Neural cell (in vitro differentiated cells): ENCODE data around the gene MGAT4B. TPM values are rescaled to one million over a fixed set of nuclear protein-coding genes. Genes with fewer than 3 reads are reported as not detected.

Experiments used
- H2AFZ ChIP-seq: fragments of 200-600, 300-800 bp; sonication (generic), shearing (Covaris generic); 2 replicates; pipeline ENCODE4 v1.6.0; 2014; ENCODE audit warnings: low read depth, mild to moderate bottlenecking, antibody characterized with exemption, low read length, moderate library complexity
- H3F3A ChIP-seq: fragments of 200-600 bp; shearing (Covaris generic); 2 replicates; pipeline ENCODE4 v1.6.1; 2016; ENCODE audit warnings: mild to moderate bottlenecking, moderate library complexity, mixed read lengths, antibody characterized with exemption, low read length; ENCODE audit not compliant: insufficient read depth, poor library complexity, severe bottlenecking
- H3K27ac ChIP-seq: fragments of 200-600, 300-800 bp; sonication (generic), shearing (Covaris generic); 2 replicates; pipeline ENCODE4 v1.5.1; 2014; ENCODE audit warnings: mild to moderate bottlenecking, low read length, moderate library complexity
- H3K27me3 ChIP-seq: fragments of 300-800, 200-600 bp; sonication (generic), shearing (Covaris generic); 2 replicates; pipeline ENCODE4 v1.6.0; 2014; ENCODE audit warnings: mild to moderate bottlenecking, low read depth, low read length, moderate library complexity; ENCODE audit not compliant: insufficient read depth
- H3K36me3 ChIP-seq: fragments of 300-800, 200-600 bp; sonication (generic), shearing (Covaris generic); 2 replicates; pipeline ENCODE4 v1.5.1; 2014; ENCODE audit warnings: mild to moderate bottlenecking, antibody characterized with exemption, low read length, moderate library complexity; ENCODE audit not compliant: insufficient read depth
- H3K4me2 ChIP-seq: fragments of 300-800, 200-600 bp; sonication (generic), shearing (Covaris generic); 2 replicates; pipeline ENCODE4 v1.6.0; 2014; ENCODE audit warnings: mild to moderate bottlenecking, low read length
- H3K4me3 ChIP-seq: fragments of 300-800, 200-600 bp; sonication (generic), shearing (Covaris generic); 2 replicates; pipeline ENCODE4 v1.5.1; 2014; ENCODE audit warnings: mild to moderate bottlenecking, low read length, moderate library complexity
- H3K79me2 ChIP-seq: fragments of 200-600 bp; shearing (Covaris generic); replicated peaks from 2 replicates; pipeline ENCODE4 v1.6.0; 2014; ENCODE audit warnings: mild to moderate bottlenecking, low read length, moderate library complexity; ENCODE audit not compliant: insufficient read depth
- H3K9ac ChIP-seq: fragments of 300-800, 200-600 bp; sonication (generic), shearing (Covaris generic); 2 replicates; pipeline ENCODE4 v1.6.1; 2016; ENCODE audit warnings: mild to moderate bottlenecking, low read length, mixed read lengths
- H3K9me2 ChIP-seq: fragments of 200-600 bp; shearing (Covaris generic); 2 replicates; pipeline ENCODE4 v1.6.1; 2016; ENCODE audit warnings: mild to moderate bottlenecking, low read length, mixed read lengths; ENCODE audit not compliant: insufficient read depth
- H3K9me3 ChIP-seq: fragments of 200-600, 300-800 bp; sonication (generic), shearing (Covaris generic); 2 replicates; pipeline ENCODE4 v1.6.1; 2016; ENCODE audit warnings: mild to moderate bottlenecking, mixed run types, low read length, moderate library complexity, mixed read lengths
- H4K20me1 ChIP-seq: fragments of 200-600 bp; shearing (Covaris generic); 2 replicates; pipeline ENCODE4 v1.6.1; 2016; ENCODE audit warnings: mild to moderate bottlenecking, mixed run types; ENCODE audit not compliant: insufficient read depth
- EP300 ChIP-seq: fragments of 450-650 bp; conservative IDR thresholded peaks from 2 replicates; pipeline ENCODE4 v1.6.1; 2014; ENCODE audit warnings: antibody characterized with exemption, mild to moderate bottlenecking, moderate library complexity; ENCODE audit not compliant: poor library complexity, severe bottlenecking
- EZH2 ChIP-seq: fragments of 200-600, 300-800 bp; shearing (Covaris generic), sonication (generic); IDR thresholded peaks from 2 replicates; pipeline ENCODE4 v1.6.1; 2014; ENCODE audit warnings: antibody characterized with exemption, low read length, borderline replicate concordance, mild to moderate bottlenecking; ENCODE audit not compliant: insufficient read depth, poor library complexity, severe bottlenecking
- MXI1 ChIP-seq: fragments of 450-650 bp; conservative IDR thresholded peaks from 2 replicates; pipeline ENCODE4 v1.6.1; 2014; ENCODE audit warnings: antibody characterized with exemption, mild to moderate bottlenecking; ENCODE audit not compliant: poor library complexity, severe bottlenecking
- POLR2AphosphoS5 ChIP-seq: IDR thresholded peaks from 2 replicates; pipeline ENCODE4 v1.6.1; 2012
- RAD21 ChIP-seq: fragments of 450-650 bp; conservative IDR thresholded peaks from 2 replicates; pipeline ENCODE4 v1.6.1; 2014; ENCODE audit warnings: antibody characterized with exemption, mild to moderate bottlenecking, moderate library complexity
- SMC3 ChIP-seq: fragments of 450-650 bp; conservative IDR thresholded peaks from 2 replicates; pipeline ENCODE4 v1.6.1; 2014; ENCODE audit warnings: antibody characterized with exemption, mild to moderate bottlenecking, moderate library complexity; ENCODE audit not compliant: poor library complexity
- TAF1 ChIP-seq: IDR thresholded peaks from 2 replicates; pipeline ENCODE4 v1.6.1; 2012; ENCODE audit warnings: low read depth
- polyA plus RNA-seq: library from polyadenylated mRNA; depleted of rRNA; stranded (reverse); fragments of >200 nt; gene quantifications from 2 replicates; pipeline ENCODE4 v1.2.3, GENCODE V29; 2014
- TF ChIP-seq, protein P1 (sequence below): IDR thresholded peaks from 2 replicates; pipeline ENCODE4 v1.6.1; 2012; ENCODE audit warnings: borderline replicate concordance
- TF ChIP-seq, protein P2 (sequence below): fragments of 450-650 bp; IDR thresholded peaks from 2 replicates; pipeline ENCODE4 v1.5.1; 2014; ENCODE audit warnings: antibody characterized with exemption, mild to moderate bottlenecking, moderate library complexity; ENCODE audit not compliant: poor library complexity, severe bottlenecking

Gene MGAT4B
- polyA plus RNA-seq, 1 donor from 2014 or later, result 70.6 TPM

DNA sequence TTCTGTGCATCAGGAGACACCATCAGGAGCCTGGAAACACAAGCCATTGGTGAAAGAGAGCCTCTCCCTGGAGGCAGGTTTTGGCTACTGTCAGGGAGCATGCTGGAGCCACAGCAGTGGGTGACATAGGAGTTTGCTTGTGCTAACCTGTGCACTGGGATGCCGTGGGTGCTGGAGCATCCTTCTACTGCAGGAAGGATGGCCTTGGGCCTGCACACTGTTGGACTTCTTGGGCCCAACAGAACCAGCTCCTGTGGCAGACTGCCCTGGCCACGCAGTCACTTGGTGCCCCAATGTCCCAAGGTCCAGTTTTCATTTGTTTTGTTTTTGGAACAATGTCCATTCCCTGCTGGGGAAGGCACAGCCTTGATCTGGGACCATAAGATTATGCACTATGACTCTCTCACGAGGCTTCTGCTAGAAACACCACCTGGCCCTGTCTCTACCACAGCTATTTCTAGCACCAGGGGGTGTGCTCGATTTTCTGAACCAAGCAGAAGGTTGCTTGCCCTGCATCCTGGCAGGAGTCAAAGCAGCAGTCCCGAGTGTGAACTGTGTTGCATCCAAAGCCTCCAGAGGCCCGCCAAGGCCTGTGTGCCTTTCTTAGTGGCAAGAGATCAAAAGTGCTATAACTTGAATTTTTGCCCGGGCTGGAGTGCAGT lies 18.3 kb downstream of the MGAT4B start:
- Histone ChIP-seq H3K27ac (no peak overlapping the region), H3K36me3 (no peaks in the 10 kb centered on the region), H3K9ac (no peak overlapping the region), H3K79me2 (no peaks in the 10 kb centered on the region), H3K27me3 (no peaks in the 10 kb centered on the region), H3K4me3 (no peak overlapping the region), H4K20me1 (no peaks in the 10 kb centered on the region), H3F3A (no peaks in the 10 kb centered on the region), H3K4me2 (no peak overlapping the region), H2AFZ (no peak overlapping the region), H3K9me2 (no peaks in the 10 kb centered on the region), H3K9me3 (no peaks in the 10 kb centered on the region)
- TF ChIP-seq, protein P1, sequence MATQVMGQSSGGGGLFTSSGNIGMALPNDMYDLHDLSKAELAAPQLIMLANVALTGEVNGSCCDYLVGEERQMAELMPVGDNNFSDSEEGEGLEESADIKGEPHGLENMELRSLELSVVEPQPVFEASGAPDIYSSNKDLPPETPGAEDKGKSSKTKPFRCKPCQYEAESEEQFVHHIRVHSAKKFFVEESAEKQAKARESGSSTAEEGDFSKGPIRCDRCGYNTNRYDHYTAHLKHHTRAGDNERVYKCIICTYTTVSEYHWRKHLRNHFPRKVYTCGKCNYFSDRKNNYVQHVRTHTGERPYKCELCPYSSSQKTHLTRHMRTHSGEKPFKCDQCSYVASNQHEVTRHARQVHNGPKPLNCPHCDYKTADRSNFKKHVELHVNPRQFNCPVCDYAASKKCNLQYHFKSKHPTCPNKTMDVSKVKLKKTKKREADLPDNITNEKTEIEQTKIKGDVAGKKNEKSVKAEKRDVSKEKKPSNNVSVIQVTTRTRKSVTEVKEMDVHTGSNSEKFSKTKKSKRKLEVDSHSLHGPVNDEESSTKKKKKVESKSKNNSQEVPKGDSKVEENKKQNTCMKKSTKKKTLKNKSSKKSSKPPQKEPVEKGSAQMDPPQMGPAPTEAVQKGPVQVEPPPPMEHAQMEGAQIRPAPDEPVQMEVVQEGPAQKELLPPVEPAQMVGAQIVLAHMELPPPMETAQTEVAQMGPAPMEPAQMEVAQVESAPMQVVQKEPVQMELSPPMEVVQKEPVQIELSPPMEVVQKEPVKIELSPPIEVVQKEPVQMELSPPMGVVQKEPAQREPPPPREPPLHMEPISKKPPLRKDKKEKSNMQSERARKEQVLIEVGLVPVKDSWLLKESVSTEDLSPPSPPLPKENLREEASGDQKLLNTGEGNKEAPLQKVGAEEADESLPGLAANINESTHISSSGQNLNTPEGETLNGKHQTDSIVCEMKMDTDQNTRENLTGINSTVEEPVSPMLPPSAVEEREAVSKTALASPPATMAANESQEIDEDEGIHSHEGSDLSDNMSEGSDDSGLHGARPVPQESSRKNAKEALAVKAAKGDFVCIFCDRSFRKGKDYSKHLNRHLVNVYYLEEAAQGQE, result no peak
- no peak for TF ChIP-seq EZH2
- TF ChIP-seq POLR2AphosphoS5, result no peak
- TF ChIP-seq MXI1, result no peak
- TF ChIP-seq RAD21, result no peak
- no peak for TF ChIP-seq EP300
- TF ChIP-seq SMC3, result no peak
- TF ChIP-seq, protein P2, sequence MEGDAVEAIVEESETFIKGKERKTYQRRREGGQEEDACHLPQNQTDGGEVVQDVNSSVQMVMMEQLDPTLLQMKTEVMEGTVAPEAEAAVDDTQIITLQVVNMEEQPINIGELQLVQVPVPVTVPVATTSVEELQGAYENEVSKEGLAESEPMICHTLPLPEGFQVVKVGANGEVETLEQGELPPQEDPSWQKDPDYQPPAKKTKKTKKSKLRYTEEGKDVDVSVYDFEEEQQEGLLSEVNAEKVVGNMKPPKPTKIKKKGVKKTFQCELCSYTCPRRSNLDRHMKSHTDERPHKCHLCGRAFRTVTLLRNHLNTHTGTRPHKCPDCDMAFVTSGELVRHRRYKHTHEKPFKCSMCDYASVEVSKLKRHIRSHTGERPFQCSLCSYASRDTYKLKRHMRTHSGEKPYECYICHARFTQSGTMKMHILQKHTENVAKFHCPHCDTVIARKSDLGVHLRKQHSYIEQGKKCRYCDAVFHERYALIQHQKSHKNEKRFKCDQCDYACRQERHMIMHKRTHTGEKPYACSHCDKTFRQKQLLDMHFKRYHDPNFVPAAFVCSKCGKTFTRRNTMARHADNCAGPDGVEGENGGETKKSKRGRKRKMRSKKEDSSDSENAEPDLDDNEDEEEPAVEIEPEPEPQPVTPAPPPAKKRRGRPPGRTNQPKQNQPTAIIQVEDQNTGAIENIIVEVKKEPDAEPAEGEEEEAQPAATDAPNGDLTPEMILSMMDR, result no peak
- TF ChIP-seq TAF1, result no peak

DNA sequence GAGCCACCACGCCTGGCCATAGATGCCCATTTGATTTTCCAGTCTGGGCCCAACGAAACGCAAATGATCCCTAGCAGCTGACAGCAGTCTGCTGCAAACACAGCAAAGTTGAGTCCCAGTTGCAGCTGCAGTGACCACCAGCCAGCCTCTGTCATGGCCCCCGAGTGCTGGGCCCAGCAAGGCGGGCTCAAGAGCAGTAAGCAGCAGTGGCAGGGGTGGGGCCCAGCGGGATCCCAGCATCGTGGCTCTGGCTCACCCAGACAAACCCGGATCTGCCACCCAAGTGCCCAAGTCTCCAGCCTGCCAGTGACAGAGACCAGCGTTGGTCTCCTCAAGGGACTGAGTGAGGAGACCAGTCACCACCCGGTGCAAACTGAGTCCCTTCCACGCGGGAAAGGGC lies 19.8 kb downstream of the MGAT4B start:
- H3K4me3 ChIP-seq, result no peak overlapping the region
- H3K79me2 ChIP-seq, result no peaks in the 10 kb centered on the region
- no peak for TF ChIP-seq MXI1
- H3K9me2 ChIP-seq, result no peaks in the 10 kb centered on the region
- no peak overlapping the region for H3K4me2 ChIP-seq
- no peaks in the 10 kb centered on the region for H3K36me3 ChIP-seq
- no peaks in the 10 kb centered on the region for H4K20me1 ChIP-seq
- H3F3A ChIP-seq, result no peaks in the 10 kb centered on the region
- H3K27me3 ChIP-seq, result no peaks in the 10 kb centered on the region
- H3K9ac ChIP-seq, result no peak overlapping the region
- H3K9me3 ChIP-seq, result no peaks in the 10 kb centered on the region
- H3K27ac ChIP-seq, result no peak overlapping the region
- H2AFZ ChIP-seq, result no peak overlapping the region
